ACC112 (cell line): ENCODE measurements around the gene GRIK1.
A peak's percentile ranks its signal among the peaks of the same experiment; 100 is the strongest.

Source experiments
- H2AFZ ChIP-seq: fragments of 200-600 bp; sonication (generic); one replicate; pipeline ENCODE4 v1.6.0; 2017; ENCODE audit warnings: antibody characterized with exemption, low read length; ENCODE audit not compliant: unreplicated experiment
- H3K27ac ChIP-seq: fragments of 200-600 bp; sonication (generic); 2 replicates; pipeline ENCODE4 v1.5.1; 2014; ENCODE audit warnings: low read depth, mild to moderate bottlenecking, antibody characterized with exemption, low read length, moderate library complexity
- H3K27me3 ChIP-seq: fragments of 200-600 bp; sonication (generic); 2 replicates; pipeline ENCODE4 v1.6.1; 2014; ENCODE audit warnings: mild to moderate bottlenecking, antibody characterized with exemption, low read length, moderate library complexity, mixed read lengths; ENCODE audit not compliant: insufficient read depth
- H3K36me3 ChIP-seq: fragments of 200-600 bp; sonication (generic); 2 replicates; pipeline ENCODE4 v1.6.1; 2016; ENCODE audit warnings: mild to moderate bottlenecking, antibody characterized with exemption, low read length, moderate library complexity, mixed read lengths; ENCODE audit not compliant: insufficient read depth
- H3K4me1 ChIP-seq: fragments of 200-600 bp; sonication (generic); one replicate; pipeline ENCODE4 v1.6.1; 2016; ENCODE audit warnings: low read length, mixed read lengths; ENCODE audit not compliant: insufficient read depth, unreplicated experiment, control insufficient read depth
- H3K4me3 ChIP-seq: fragments of 200-600 bp; sonication (generic); 2 replicates; pipeline ENCODE4 v1.5.1; 2014; ENCODE audit warnings: mild to moderate bottlenecking, low read depth, low read length
- H3K79me2 ChIP-seq: fragments of 200-600 bp; sonication (generic); one replicate; pipeline ENCODE4 v1.6.0; 2016; ENCODE audit warnings: low read length; ENCODE audit not compliant: control insufficient read depth, unreplicated experiment, insufficient read depth

GRIK1 gene

GRCh38 chr21:29660047-29660720 lies 279.6 kb downstream of the GRIK1 start:
- Histone ChIP-seq H3K27me3 (no peaks in the 10 kb centered on the region), H3K36me3 (peaks cover 3% of the 10 kb centered on the region; the same call in 1 of the 2 replicates), H3K27ac (no peak overlapping the region), H3K79me2 (no peaks in the 10 kb centered on the region), H3K4me3 (no peak overlapping the region), H3K4me1 (peaks cover 24% of the 10 kb centered on the region), H2AFZ (no peak overlapping the region)

GRCh38 chr21:29658934-29659203 lies 280.9 kb downstream of the GRIK1 start:
- Histone ChIP-seq H3K4me3 (no peak overlapping the region), H3K79me2 (no peaks in the 10 kb centered on the region), H2AFZ (no peak overlapping the region), H3K27me3 (no peaks in the 10 kb centered on the region), H3K4me1 (peaks cover 24% of the 10 kb centered on the region), H3K36me3 (peaks cover 3% of the 10 kb centered on the region; the same call in 1 of the 2 replicates), H3K27ac (no peak overlapping the region)

- peaks cover 24% of the 10 kb centered on the region for H3K4me1 ChIP-seq
- H3K4me3 ChIP-seq, result no peak overlapping the region
- no peaks in the 10 kb centered on the region for H3K79me2 ChIP-seq
- H3K27ac ChIP-seq, result no peak overlapping the region
- H3K36me3 ChIP-seq, result peaks cover 3% of the 10 kb centered on the region; the same call in 1 of the 2 replicates
- H3K27me3 ChIP-seq, result no peaks in the 10 kb centered on the region
- H2AFZ ChIP-seq, result no peak overlapping the region
These were observed 281.4 kb downstream of the GRIK1 start for GRCh38 chr21:29658177-29658933.

GRCh38 chr21:29657240-29657989 lies 282.4 kb downstream of the GRIK1 start:
- Histone ChIP-seq H3K4me1 (peaks cover 24% of the 10 kb centered on the region), H3K27ac (peak overlapping the region; percentile 80), H3K27me3 (no peaks in the 10 kb centered on the region), H3K79me2 (no peaks in the 10 kb centered on the region), H2AFZ (no peak overlapping the region), H3K4me3 (peak overlapping the region; percentile 6; the same call in 1 of the 2 replicates), H3K36me3 (peaks cover 3% of the 10 kb centered on the region; the same call in 1 of the 2 replicates)

- H3K27me3 ChIP-seq, result no peaks in the 10 kb centered on the region
- H3K4me3 ChIP-seq, result peak overlapping the region; percentile 6
- H3K36me3 ChIP-seq, result peaks cover 3% of the 10 kb centered on the region; the same call in 1 of the 2 replicates
- H3K27ac ChIP-seq, result peak overlapping the region; percentile 80
- peak overlapping the region; percentile 11 for H2AFZ ChIP-seq
- H3K4me1 ChIP-seq, result peaks cover 24% of the 10 kb centered on the region
- H3K79me2 ChIP-seq, result no peaks in the 10 kb centered on the region
These were observed 283.1 kb downstream of the GRIK1 start for GRCh38 chr21:29656504-29657239.

- H3K79me2 ChIP-seq, result no peaks in the 10 kb centered on the region
- peaks cover 3% of the 10 kb centered on the region; the same call in 1 of the 2 replicates for H3K36me3 ChIP-seq
- H3K4me1 ChIP-seq, result peaks cover 24% of the 10 kb centered on the region
- no peaks in the 10 kb centered on the region for H3K27me3 ChIP-seq
- no peak overlapping the region for H2AFZ ChIP-seq
- H3K27ac ChIP-seq, result no peak overlapping the region
- H3K4me3 ChIP-seq, result no peak overlapping the region
These were observed 284.2 kb downstream of the GRIK1 start for GRCh38 chr21:29655577-29655976.

GRCh38 chr21:29654855-29655254 lies 284.9 kb downstream of the GRIK1 start:
- H3K27ac ChIP-seq, result no peak overlapping the region
- H2AFZ ChIP-seq, result no peak overlapping the region
- peaks cover 24% of the 10 kb centered on the region for H3K4me1 ChIP-seq
- H3K4me3 ChIP-seq, result no peak overlapping the region
- H3K36me3 ChIP-seq, result no peaks in the 10 kb centered on the region
- H3K79me2 ChIP-seq, result no peaks in the 10 kb centered on the region
- no peaks in the 10 kb centered on the region for H3K27me3 ChIP-seq

GRCh38 chr21:29654203-29654602 lies 285.6 kb downstream of the GRIK1 start:
- H2AFZ ChIP-seq, result no peak overlapping the region
- H3K27ac ChIP-seq, result no peak overlapping the region
- H3K4me1 ChIP-seq, result peaks cover 24% of the 10 kb centered on the region
- no peak overlapping the region for H3K4me3 ChIP-seq
- H3K79me2 ChIP-seq, result no peaks in the 10 kb centered on the region
- H3K36me3 ChIP-seq, result no peaks in the 10 kb centered on the region
- H3K27me3 ChIP-seq, result no peaks in the 10 kb centered on the region

- H3K79me2 ChIP-seq, result no peaks in the 10 kb centered on the region
- no peaks in the 10 kb centered on the region for H3K4me1 ChIP-seq
- no peaks in the 10 kb centered on the region for H3K27me3 ChIP-seq
- H3K27ac ChIP-seq, result no peak overlapping the region
- no peak overlapping the region for H2AFZ ChIP-seq
- H3K4me3 ChIP-seq, result no peak overlapping the region
- H3K36me3 ChIP-seq, result no peaks in the 10 kb centered on the region
These were observed 289.2 kb downstream of the GRIK1 start for GRCh38 chr21:29650523-29651022.

- no peak overlapping the region for H3K4me3 ChIP-seq
- no peaks in the 10 kb centered on the region for H3K79me2 ChIP-seq
- H3K27me3 ChIP-seq, result no peaks in the 10 kb centered on the region
- H3K27ac ChIP-seq, result no peak overlapping the region
- no peak overlapping the region for H2AFZ ChIP-seq
- no peaks in the 10 kb centered on the region for H3K4me1 ChIP-seq
- no peaks in the 10 kb centered on the region for H3K36me3 ChIP-seq
These were observed 290.4 kb downstream of the GRIK1 start for GRCh38 chr21:29649406-29649814.
